GM18507 (cell line): ENCODE measurements around the gene PAQR8.

ENCODE experiments used
- DNase-seq: peaks from one replicate; pipeline ENCODE4 v3.0.0; 2011; ENCODE audit warnings: low read depth; ENCODE audit not compliant: insufficient read length; ENCODE audit errors: extremely low spot score
- FAIRE-seq: peaks from 2 replicates; lab custom pipeline; 2011; peaks lifted over from hg19 to GRCh38; lab: Jason Lieb, UNC

Gene PAQR8

DNA sequence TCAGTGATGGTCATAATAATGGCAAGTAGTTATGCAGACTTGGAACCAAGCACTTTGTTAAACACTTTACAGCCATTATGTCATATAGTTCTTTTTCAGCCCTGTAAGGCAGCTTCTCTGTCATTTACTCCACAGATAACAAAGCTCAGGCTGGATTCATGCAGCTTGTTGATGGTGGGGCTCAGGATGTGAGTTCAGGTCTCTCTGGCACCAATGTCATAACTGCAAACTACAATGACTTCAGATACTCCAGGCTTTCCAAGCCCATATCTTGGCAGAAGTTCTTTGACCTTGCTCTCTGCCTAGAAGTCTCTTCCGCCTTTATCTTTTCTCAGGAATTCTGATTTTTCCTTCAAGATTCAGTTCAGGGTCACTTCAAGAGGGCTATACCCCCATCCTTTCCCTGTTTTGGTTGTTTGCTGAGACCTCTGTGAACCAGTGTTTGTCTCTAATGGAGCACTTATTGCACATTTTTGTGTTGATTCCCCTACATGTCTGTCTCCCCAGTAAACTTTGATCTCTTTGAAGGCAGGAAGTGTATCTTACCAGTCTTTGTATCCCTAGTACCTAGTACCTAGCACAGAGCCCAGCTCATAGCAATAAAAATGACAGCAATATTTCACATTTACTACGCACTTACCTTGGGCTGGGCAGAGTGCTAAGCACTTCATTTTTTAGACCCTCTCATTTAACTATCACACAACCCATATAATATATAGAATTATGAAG lies 38.5 kb downstream of the PAQR8 start:
- FAIRE-seq: no peak

DNA sequence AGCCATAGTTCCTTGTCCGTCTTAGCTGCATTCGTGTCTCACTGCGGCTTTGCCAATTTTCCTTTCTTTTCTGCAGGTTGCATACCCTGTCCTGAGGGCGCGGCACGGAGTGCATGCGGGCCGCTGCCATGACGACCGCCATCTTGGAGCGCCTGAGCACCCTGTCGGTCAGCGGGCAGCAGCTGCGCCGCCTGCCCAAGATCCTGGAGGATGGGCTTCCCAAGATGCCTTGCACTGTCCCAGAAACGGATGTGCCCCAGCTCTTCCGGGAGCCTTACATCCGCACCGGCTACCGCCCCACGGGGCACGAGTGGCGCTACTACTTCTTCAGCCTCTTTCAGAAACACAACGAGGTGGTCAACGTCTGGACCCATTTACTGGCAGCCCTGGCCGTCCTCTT lies 41.1 kb downstream of the PAQR8 start:
- FAIRE-seq: no peak
- no peak for DNase-seq

More for the DNA sequence above, 38.5 kb downstream of the PAQR8 start:
- DNase-seq: no peak

DNA sequence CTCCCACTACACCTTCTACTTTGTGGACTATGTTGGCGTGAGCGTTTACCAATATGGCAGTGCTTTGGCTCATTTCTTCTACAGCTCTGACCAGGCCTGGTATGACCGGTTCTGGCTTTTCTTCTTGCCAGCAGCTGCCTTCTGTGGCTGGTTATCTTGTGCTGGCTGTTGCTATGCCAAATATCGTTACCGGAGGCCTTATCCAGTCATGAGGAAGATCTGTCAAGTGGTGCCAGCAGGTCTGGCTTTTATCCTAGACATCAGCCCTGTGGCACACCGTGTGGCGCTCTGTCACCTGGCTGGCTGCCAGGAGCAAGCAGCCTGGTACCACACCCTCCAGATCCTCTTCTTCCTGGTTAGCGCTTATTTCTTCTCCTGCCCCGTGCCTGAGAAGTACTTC lies 41.7 kb downstream of the PAQR8 start:
- DNase-seq: no peak
- FAIRE-seq: no peak

DNA sequence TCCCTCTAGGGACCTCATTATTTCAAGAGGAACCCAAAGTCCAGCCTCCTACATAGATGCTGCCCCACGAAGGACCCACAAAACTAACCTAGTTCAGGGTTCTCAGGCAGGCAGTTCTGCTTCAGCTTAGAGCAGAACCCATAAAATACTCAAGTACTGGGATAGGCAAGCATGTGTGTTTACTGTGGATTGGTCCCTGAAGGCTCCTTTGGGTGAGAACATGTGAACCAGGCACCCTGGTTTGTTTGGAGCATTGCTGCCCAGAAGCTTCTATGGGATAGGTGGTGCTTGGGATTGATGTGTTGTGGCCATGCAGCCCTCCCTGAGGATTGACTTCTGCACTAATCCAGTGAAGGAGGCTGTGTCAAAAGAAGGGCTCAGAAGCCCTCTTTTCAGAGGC lies 43.3 kb downstream of the PAQR8 start:
- DNase-seq (no peak), FAIRE-seq (no peak)

DNA sequence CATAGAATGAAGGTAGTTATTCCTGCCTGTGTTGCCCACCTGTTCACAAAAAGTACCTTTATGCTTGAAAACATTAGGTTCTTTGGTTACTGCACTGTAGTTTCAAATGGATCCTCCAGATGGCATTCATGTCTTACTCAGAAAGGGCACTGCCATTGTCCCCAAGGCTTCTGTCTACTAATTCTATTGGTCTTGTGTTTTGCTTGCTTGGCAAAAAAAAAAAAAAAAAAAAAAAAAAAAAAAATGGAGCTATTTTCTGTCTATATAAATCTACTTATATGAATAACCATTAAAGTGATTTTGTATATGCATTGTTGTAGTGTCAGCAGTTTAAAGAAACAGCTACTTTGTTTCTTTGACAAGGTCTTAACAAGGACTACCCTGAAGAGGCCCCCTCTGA lies 45.5 kb downstream of the PAQR8 start:
- DNase-seq (no peak), FAIRE-seq (peak; percentile 66)

DNA sequence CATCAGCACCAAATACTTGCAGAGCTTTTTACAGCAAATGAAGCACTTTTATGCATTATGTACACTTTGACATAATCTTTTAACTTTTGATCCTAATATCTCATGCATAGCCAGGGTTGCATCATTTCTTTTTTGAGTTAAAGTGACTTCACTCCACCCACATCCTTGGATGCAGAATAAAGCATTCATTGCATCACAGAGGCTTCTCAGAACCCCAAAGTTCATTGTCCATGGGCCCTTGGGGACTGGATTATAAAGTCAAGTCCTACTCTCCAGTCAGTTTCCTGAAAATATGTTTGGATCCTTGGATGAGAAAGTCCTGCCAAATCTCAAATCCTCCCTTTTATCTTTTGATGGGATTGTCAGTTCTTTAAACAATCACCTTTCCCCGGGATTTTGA lies 47.5 kb downstream of the PAQR8 start:
- DNase-seq: no peak
- FAIRE-seq: no peak

DNA sequence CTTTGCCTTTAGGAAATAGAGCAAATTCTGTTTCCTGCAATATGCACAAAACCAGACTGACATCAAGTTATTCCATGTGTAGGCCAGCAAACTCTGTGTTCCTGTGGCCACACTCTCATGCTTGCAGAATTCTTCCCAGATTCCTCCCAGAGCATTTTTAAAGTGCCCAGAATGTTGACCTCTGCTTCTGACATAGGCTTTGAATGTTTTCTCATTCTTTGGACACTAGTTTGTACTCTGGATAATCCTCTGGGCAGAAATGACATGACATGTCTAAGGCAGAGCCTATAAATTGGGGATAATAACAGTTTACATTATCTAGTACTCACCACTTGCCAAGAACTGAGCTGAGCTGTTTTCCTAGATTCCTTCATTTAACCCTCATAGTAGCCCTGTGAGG lies 49.0 kb downstream of the PAQR8 start:
- FAIRE-seq (no peak), DNase-seq (no peak)

DNA sequence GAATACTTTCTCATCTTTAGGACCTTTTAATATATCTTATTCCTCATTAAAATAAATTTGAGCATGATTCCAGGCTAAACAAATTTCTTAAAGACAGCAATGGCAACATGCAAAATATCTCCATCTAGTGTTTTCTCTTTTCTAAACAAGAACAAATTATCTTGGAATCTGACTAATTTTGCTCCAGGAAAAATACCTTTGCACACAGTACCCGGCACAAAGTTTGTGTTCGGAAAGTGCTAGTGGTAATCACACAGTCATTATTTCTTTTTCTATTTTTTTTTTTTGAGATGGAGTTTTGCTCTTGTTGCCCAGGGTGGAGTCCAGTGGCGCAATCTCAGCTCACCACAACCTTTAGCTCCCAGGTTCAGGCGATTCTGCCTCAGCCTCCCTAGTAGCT lies 50.0 kb downstream of the PAQR8 start:
- FAIRE-seq (no peak), DNase-seq (no peak)

DNA sequence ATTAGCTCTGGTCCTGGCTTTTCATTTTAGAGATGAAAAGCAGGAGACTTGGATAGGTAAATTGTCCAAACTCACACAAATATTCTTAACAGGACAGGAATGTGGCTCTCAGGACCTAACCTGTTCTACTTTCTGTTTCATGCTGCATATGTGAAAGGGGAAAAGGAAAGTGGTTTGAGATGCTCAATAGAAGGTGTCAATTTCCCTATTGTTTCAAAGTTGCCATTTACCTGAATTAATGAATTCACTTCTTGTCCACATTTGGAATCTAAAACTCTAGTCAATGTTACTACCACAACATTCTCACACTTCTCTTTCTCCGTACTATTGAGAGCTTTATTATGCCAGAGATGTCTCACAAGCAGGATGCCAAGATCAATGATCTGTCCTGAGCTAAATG lies 53.4 kb downstream of the PAQR8 start:
- peak; percentile 66 for FAIRE-seq
- DNase-seq: no peak

DNA sequence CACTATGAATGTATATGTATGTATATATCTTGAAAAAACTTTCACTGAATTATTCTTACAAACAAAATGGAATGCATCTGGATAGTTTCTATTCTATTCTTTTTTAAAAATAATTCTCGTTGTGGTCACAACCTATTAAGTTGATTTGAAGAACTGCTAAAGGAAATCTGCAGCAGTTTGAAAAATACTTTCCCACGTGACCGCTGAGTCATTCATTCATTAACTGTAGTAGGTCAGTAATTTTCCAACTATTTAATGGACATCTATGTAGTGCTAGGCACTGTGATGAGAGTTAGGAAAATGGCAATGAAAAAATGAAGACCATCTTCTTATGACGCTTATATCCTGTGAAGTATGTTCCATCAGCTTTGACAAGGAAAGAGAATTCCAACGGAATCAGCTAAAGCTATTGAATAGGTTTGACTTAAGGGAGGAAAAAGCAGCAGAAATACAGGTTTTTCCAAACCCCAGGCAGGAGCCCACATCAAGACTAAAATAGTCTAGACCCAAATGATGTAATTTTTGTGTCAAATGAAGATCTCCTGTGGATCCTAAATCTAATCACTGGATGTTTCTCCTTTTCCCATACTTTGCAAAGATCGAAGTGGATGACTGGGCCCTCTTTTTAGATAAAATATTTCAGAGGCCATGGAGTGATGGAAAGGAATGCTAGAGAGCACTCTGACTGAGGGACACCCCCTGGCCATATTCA lies 54.1 kb downstream of the PAQR8 start:
- FAIRE-seq (no peak), DNase-seq (no peak)

DNA sequence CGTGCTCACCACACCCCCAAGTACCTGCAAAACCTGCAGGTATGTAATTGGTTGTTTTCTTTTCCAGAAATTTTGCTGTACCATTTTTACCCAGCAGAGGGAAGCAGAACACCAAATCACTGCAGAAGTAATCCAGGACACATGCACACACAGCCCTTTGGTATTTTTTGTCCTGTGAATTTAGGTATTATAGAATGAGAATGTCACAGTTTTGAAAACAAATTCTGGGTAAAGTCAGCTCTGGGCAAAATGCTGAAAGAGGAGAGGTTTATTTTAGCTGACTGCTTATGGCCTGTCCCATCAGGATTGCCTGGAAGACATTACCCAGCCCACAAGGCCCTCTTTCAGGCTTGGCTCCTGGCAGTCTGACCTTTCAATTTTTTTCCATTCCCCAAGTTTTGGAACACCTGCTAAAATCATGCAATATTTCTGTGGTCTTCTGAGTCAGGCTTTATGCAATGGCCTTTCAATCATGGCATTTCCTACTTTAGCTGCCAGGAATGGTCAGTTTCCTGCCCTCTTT lies 54.7 kb downstream of the PAQR8 start:
- FAIRE-seq (peak; percentile 74), DNase-seq (no peak)

DNA sequence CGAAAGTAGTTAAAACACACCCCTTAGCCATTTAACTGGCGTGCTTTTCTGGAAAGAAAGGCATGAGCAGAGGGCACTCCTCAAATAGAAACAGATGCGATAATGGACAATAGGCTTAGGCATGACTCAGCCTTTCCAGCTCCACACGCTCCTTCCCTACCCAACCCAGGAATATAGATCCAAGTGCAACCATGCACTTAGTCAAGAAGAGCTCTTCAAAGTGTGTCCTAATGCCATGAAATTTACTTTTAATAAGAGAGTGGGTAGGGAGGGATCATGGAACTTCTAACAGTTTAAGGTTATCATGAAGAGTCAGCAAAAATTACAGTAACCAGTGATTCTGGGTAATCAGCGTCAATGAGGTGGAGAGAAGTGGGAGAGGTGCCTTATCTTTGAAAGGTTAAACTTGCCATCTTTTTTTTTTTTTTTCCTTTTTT lies 55.7 kb downstream of the PAQR8 start:
- DNase-seq (no peak), FAIRE-seq (no peak)

DNA sequence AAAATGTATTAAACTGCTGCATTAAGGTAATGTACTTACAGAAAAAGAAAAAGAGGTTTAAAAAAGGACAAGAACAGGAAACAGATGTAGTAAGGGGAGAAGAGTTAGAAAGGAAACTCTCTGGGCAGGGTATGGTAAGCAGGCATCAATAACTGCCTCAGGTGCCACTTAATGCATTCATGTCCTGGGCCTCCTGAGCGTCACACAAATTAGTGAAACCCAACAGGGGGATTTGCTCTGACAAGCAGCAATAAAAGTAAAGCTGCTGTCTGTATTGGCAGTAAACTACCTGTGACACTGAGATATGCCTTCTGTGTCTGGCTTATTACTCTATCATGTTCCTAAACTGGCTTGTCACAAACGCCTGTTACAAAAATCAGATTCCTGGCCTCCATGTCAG lies 56.7 kb downstream of the PAQR8 start:
- FAIRE-seq: no peak
- DNase-seq: no peak

DNA sequence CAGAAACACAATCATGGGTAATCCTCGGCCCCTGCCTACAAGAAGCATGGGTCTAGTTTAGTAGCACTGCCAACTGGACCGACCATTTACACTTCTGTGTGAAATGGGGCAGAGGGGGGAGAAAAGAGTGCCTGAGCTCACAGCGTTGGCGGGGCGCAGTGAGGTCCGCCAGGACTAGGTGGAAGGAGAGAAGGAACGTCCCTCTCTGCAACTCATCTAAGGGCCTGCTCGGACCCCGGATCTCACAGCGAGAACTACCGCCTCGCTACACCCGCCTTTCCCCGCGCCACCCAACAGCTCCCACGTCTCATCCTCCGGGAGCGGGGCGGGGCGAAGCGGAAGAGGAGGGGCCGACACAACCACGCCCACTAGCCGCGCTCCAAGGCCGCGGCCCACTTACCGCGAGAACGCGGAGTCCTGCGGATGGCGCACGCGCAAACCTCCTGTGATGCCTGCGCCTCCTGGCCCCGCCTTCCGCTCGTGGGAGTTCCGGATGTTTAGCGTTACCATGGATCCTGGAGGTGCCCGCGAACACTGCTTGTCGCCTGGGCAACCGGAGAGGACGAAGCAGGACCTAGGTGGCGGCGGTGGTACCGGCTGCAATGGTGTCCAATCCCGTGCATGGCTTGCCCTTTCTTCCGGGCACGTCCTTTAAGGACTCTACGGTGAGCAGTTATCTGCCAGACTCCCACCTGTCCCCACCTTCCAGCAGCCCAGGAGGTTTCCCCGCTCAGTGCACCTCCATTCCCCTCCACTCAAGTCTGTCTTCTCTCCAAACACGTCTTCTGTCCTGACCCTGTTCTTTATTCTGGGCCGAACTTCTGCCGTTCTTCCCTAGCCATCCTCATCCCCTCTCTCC lies 58.1 kb downstream of the PAQR8 start, which contains the start of gene EFHC1:
TSS of gene EFHC1 (plus strand) at position 534 of the 859 bp plus-strand sequence. CDS start at position 603, 69 bp downstream.
- peak; percentile 98 for FAIRE-seq
- DNase-seq: peak; percentile 95

DNA sequence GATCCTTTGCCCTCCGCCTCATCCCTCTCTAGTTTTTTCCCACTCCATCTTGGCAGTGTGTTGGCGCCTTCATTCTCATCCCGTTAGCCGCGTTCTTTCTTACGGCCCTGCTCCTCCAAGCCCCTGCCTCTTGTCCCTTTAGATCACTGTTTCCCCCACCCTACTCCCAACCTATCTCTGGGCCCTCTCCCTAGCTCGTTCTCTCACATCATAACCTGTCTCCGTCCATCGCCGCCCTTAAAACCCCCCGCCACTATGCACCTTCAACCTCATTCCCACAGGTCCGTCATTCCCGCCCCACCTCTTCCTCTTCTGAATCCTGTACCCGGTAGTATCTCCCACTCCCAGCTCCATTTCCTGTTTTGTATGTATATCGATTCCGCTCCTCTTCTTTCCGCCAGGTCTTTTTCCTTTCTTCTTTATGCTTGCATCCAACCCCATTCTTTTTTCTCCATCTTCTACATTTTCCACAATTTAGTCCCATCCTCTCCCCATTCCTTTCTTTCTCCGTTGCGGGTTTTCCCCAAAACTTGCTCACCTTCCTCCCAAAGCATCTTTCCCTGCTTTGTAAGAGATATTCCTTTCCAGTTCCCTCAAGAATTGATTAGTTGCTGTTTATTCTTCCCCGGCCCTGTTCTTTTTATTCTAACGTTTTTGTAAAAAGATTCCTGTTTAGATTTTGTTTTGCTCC lies 58.9 kb downstream of the PAQR8 start:
- DNase-seq (no peak), FAIRE-seq (no peak)

DNA sequence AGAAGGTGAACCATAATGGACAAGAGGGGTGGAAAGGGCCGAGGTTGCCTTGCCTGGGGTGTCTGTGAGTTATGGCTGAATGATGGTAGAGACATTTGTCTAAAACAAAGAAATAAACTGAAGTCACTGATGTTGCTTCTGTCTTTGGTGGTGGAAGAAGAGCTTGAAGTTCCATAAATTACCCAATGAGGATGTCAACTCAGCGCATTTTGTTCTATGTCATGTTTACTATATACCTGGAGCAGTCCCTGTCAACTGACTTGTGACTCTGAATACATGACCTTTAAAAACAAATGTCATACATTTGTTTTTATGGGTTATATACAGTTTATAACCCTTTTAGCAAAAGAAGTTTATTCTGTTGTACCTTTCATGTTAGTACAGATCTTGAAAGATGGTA lies 60.2 kb downstream of the PAQR8 start:
- DNase-seq (no peak), FAIRE-seq (no peak)

DNA sequence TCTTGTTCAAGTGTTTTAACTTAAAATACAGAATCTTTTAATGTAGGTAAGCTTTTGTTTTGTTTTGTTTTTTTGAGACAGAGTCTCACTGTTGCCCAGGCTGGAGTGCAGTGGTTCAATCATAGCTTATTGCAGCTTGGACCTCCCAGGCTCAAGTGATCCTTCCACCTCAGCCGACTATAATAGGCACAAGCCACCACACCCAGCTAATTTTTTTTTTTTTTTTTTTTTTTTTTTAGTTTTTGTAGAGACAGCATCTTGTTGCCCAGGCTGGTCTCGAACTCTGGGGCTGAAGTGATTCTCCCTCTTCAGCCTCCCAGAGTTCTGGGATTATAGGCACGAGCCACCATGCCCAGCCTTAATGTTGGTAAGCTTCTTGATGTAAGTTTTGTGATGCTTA lies 61.5 kb downstream of the PAQR8 start:
- DNase-seq (no peak), FAIRE-seq (no peak)

DNA sequence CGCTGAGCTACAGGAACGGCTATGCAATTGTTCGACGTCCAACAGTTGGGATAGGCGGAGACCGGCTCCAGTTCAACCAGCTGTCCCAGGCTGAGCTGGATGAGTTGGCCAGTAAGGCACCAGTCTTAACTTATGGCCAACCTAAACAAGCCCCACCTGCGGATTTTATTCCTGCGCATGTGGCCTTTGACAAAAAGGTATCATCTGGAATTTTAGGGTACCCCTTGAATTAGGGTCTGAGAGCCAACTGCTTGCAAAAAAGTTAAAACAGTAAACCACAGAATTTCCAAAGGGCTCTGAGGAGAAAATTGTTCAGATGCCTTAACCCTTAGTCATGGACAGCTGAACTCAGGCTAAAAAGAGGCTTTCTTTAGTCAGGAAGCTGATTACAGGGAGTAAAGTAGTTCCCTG lies 62.0 kb downstream of the PAQR8 start:
- no peak for FAIRE-seq
- DNase-seq: no peak

DNA sequence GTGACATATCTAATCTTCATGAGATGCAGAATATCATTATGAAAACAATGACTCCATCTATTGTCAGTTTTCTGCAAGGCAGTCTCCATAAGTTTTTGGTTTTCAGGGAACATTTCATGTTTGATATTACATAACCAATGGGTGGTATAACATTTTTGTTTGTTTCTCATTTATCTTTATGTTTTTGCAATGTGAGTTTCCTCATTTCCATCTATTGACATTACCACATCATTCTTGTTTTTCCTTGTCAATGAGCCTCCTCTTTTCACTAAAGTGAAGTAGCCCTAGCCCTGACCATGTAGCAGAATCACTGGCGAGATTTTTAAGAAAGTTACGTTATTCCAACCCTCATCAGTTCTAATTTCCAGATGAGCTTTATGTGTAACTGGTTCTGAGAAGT lies 62.6 kb downstream of the PAQR8 start:
- FAIRE-seq (no peak), DNase-seq (no peak)
